ENCODE results near the gene TRA2A.
"Not testable (repeated sequence)": the region's sequence is repeated elsewhere in the genome, so short reads cannot be mapped to it uniquely, and the experiment has no call there.

TRA2A gene

DNA sequence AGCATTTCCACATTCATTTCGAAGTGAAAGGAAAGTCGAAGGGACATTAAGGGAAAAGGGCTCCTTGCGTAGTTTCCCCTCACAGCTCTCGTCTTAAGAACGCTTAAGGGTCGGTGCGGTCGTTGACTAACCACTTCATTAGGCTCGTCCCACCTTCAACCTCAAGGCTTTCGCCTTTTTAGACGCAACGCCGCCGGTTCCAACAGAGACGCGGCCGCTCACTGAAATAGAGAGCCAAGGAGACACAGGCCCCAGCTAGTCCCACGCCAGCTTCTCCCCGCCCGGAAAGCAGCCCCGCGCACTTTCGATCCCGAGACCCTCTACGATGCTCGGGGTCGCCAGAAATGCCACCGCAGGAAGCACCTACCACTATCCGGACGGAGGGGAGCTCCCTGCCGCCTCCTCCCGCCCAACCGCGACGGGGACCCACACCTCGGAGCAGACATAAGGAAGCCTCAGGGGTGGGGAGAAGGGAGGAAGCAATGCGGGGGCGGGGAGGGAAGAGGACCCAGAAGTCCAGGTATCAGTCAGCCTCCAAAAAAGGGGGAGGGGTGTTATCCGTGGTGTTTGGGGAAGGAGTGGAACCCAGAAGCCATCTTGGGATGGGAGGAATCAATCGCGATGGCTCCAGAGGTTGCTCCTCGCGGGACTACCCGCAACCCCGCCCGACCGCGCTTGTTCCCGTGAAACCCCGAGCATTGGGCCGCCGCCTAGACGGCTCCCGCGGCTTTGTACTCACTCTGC lies 559 bp downstream of the TRA2A start:
- Histone ChIP-seq H3K27ac (ENCODE audit: low read depth, low read length) (peak overlapping the region; percentile 99), H3K36me3 (ENCODE audit: control insufficient read depth, insufficient read depth, low read length) (no peaks in the 10 kb centered on the region), H3K9ac (ENCODE audit: low read length) (peak overlapping the region; percentile 100), H3K4me3 (ENCODE audit: low read length) (peak overlapping the region; percentile 99), H3K27me3 (ENCODE audit: control insufficient read depth, insufficient read depth, low read length) (no peaks in the 10 kb centered on the region), H3K4me1 (ENCODE audit: control insufficient read depth, insufficient read depth, low read length) (peaks cover 5% of the 10 kb centered on the region)

DNA sequence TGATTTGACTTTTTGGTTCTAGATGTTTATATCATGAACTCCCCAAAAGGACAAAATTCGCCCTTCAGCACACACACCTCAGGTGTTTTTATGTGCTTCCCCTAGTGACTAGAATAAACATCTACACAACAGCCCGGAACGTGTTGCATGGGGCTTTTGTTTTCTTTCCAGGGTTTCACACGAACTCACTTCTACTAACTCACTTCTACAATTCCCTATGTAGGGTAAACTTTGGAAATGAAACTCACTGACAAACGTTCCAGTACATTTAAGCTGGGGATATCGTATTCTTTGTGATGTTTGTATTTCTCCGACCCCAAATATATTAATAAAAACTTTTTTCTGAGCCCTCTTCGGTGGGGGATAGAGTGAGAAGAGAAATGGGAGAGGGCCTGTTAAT lies 1.4 kb downstream of the TRA2A start:
- Histone ChIP-seq H3K27ac (ENCODE audit: low read depth, low read length) (peak overlapping the region; percentile 99), H3K27me3 (ENCODE audit: control insufficient read depth, insufficient read depth, low read length) (no peaks in the 10 kb centered on the region), H3K9ac (ENCODE audit: low read length) (no peak overlapping the region), H3K4me1 (ENCODE audit: control insufficient read depth, insufficient read depth, low read length) (peaks cover 5% of the 10 kb centered on the region), H3K4me3 (ENCODE audit: low read length) (peak overlapping the region; percentile 99), H3K36me3 (ENCODE audit: control insufficient read depth, insufficient read depth, low read length) (no peaks in the 10 kb centered on the region)

DNA sequence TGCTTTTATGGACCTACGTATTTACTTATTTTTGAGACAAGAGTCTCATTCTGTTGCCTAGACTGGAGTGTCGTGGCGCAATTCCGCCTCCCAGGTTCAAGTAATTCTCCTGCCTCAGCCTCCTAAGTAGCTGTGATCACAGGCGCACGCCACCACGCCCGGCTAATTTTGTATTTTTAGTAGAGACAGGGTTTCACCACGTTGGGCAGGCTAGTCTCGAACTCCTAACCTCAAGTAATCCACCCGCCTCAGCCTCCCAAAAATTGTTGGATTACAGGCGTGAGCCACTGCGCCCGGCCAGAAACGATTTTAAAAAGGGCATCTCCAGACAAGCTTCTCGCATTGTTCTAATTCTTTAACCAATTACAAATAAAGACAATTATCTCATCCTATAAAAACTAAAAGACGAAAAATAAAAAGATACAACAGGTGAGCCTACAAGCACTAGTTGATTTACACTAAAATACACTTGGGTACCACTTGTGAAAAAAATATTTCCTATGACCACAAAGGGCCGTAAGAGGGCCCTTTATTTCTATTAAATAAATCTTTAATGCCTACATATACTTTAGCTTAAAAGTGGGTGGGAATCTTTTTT lies 2.4 kb downstream of the TRA2A start:
- Histone ChIP-seq H3K4me1 (ENCODE audit: control insufficient read depth, insufficient read depth, low read length) (peaks cover 7% of the 10 kb centered on the region), H3K9ac (ENCODE audit: low read length) (no peak overlapping the region), H3K4me3 (ENCODE audit: low read length) (peak overlapping the region; percentile 9), H3K36me3 (ENCODE audit: control insufficient read depth, insufficient read depth, low read length) (no peaks in the 10 kb centered on the region), H3K27ac (ENCODE audit: low read depth, low read length) (no peak overlapping the region), H3K27me3 (ENCODE audit: control insufficient read depth, insufficient read depth, low read length) (no peaks in the 10 kb centered on the region)

DNA sequence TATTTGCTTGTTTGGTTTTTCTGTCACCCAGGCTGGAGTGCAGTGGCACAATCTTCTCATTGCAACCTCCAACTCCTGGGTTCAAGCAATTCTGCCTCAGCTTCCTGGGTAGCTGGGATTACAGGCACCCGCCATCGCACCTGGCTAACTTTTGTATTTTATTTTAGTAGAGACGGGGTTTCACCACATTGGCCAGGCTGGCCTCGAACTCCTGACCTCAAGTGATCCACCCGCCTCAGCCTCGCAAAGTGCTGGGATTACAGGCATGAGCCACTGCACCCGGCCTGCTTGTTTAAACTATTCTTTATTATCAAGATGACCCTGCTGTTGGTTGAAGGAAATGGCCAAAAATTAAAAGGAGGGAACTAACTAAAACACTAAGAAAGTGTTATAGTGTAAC lies 6.2 kb downstream of the TRA2A start:
- H3K27ac ChIP-seq (ENCODE audit: low read depth, low read length); H3K27me3 ChIP-seq (ENCODE audit: control insufficient read depth, insufficient read depth, low read length); H3K9ac ChIP-seq (ENCODE audit: low read length); H3K4me1 ChIP-seq (ENCODE audit: control insufficient read depth, insufficient read depth, low read length); H3K36me3 ChIP-seq (ENCODE audit: control insufficient read depth, insufficient read depth, low read length); H3K4me3 ChIP-seq (ENCODE audit: low read length): not testable (repeated sequence)

DNA sequence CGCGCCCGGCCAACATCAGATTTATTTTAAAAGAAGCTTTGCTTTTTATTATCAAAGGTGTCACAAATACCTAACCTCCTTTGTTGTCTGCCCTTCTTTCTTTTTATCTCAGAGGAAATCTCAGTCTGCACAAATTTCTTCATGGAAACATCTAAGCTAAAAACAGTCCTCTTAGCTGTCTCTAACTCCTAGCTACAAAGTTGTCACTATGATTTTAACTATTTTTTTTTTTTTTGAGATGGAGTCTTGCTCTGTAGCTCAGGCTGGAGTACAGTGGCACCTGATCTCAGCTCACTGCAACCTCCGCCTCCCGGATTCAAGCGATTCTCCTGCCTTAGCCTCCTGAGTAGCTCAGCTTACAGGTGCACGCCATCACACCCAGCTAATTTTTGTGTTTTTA lies 7.3 kb downstream of the TRA2A start:
- H3K9ac ChIP-seq (ENCODE audit: low read length) = no peak overlapping the region
- peaks cover 4% of the 10 kb centered on the region for H3K4me1 ChIP-seq (ENCODE audit: control insufficient read depth, insufficient read depth, low read length)
- no peak overlapping the region for H3K4me3 ChIP-seq (ENCODE audit: low read length)
- no peak overlapping the region for H3K27ac ChIP-seq (ENCODE audit: low read depth, low read length)
- H3K27me3 ChIP-seq (ENCODE audit: control insufficient read depth, insufficient read depth, low read length) = no peaks in the 10 kb centered on the region
- H3K36me3 ChIP-seq (ENCODE audit: control insufficient read depth, insufficient read depth, low read length) = peaks cover 4% of the 10 kb centered on the region

DNA sequence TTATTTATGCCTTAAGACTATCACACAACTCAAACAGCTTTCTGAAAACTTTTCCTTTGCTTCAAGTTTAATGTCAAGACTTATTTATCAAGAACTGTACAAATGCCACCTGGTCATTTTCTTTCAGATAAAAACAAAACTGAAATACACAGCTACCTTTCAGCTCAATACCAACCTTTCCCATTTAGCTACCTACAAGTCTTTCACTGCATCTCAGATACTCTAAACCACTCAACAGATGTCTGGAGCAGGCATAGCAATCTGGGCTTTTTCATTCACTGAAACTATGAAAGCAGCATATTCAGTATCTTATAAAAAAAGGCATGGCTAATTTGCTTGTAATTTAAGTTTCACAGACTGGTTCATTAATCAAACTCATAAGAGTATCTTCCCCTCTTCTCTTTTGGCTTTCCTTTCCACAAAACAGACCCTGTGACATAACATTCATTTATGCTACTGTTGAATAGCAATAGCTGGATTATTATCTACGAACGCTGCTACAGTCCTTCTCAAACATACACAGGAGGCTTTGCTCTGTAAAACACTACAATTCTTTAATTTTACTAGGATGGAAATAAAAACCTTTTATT lies 8.2 kb downstream of the TRA2A start:
- Histone ChIP-seq H3K4me3 (ENCODE audit: low read length) (no peak overlapping the region), H3K36me3 (ENCODE audit: control insufficient read depth, insufficient read depth, low read length) (peaks cover 9% of the 10 kb centered on the region), H3K9ac (ENCODE audit: low read length) (no peak overlapping the region), H3K27ac (ENCODE audit: low read depth, low read length) (no peak overlapping the region), H3K27me3 (ENCODE audit: control insufficient read depth, insufficient read depth, low read length) (no peaks in the 10 kb centered on the region), H3K4me1 (ENCODE audit: control insufficient read depth, insufficient read depth, low read length) (peaks cover 2% of the 10 kb centered on the region)

DNA sequence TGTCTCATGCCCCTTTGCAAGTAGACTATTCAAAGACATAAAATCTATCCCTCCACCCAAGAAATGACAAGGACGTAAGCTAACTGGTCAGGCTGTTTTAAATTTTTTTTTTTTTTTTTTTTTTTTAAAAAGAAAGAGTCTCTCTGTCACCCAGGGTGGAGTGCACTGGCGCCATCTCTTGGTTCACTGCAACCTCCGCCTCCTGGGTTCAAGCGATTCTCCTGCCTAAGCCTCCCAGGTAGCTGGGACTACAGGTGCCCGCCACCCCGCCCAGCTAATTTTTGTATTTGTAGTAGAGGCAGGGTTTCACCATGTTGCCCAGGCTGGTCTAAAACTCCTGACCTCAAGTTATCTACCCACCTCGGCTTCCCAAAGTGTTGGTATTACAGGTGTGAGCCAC lies 11.2 kb downstream of the TRA2A start:
- H3K4me1 ChIP-seq (ENCODE audit: control insufficient read depth, insufficient read depth, low read length) = peaks cover 2% of the 10 kb centered on the region
- H3K36me3 ChIP-seq (ENCODE audit: control insufficient read depth, insufficient read depth, low read length) = peaks cover 21% of the 10 kb centered on the region
- H3K27me3 ChIP-seq (ENCODE audit: control insufficient read depth, insufficient read depth, low read length) = no peaks in the 10 kb centered on the region

DNA sequence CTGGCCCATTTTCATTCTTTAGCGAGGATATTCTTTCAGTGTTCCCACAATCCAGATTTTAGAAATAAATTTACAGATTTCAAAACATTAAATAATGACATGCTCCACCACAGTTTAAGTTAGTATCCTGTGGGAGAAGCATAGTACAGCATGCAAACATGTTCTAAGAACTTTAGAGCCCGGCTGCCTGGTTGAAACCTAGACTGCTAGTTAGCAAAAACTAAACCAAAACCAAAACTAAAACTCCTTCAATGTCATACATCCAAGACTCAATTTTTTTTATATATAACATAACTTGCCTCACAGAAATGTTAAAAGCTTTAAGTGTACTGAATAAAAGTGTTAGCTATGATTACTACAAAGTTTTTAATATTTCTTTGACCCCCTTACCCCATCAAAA lies 17.0 kb downstream of the TRA2A start:
- no peak overlapping the region for H3K9ac ChIP-seq (ENCODE audit: low read length)
- H3K4me1 ChIP-seq (ENCODE audit: control insufficient read depth, insufficient read depth, low read length) = no peaks in the 10 kb centered on the region
- H3K27me3 ChIP-seq (ENCODE audit: control insufficient read depth, insufficient read depth, low read length) = no peaks in the 10 kb centered on the region
- no peak overlapping the region for H3K4me3 ChIP-seq (ENCODE audit: low read length)
- H3K36me3 ChIP-seq (ENCODE audit: control insufficient read depth, insufficient read depth, low read length) = peaks cover 26% of the 10 kb centered on the region
- H3K27ac ChIP-seq (ENCODE audit: low read depth, low read length) = no peak overlapping the region

More for the DNA sequence above, 11.2 kb downstream of the TRA2A start:
- no peak overlapping the region for H3K9ac ChIP-seq (ENCODE audit: low read length)
- no peak overlapping the region for H3K4me3 ChIP-seq (ENCODE audit: low read length)
- H3K27ac ChIP-seq (ENCODE audit: low read depth, low read length) = no peak overlapping the region

DNA sequence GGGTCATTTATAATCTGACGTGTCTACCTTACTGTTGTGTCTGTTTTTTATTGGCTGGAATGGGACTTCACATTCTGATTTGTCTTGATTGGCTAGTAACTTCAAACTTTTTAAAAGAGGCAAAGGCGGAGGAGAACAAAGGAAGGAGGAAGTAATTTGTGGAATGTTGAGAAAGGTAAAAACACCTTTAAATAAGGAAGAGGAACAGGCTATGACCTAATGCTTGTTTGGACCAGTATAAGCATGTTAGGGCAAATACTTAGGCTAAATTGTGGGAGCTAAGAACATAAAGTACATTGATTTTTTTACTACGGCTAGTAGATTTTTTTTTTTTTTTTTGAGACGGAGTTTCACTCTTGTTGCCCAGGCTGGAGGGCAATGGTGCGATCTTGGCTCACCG lies 18.0 kb downstream of the TRA2A start:
- not testable (repeated sequence) for H3K9ac ChIP-seq (ENCODE audit: low read length); H3K4me1 ChIP-seq (ENCODE audit: control insufficient read depth, insufficient read depth, low read length); H3K4me3 ChIP-seq (ENCODE audit: low read length); H3K27ac ChIP-seq (ENCODE audit: low read depth, low read length); H3K27me3 ChIP-seq (ENCODE audit: control insufficient read depth, insufficient read depth, low read length)
- peaks cover 23% of the 10 kb centered on the region for H3K36me3 ChIP-seq (ENCODE audit: control insufficient read depth, insufficient read depth, low read length)

DNA sequence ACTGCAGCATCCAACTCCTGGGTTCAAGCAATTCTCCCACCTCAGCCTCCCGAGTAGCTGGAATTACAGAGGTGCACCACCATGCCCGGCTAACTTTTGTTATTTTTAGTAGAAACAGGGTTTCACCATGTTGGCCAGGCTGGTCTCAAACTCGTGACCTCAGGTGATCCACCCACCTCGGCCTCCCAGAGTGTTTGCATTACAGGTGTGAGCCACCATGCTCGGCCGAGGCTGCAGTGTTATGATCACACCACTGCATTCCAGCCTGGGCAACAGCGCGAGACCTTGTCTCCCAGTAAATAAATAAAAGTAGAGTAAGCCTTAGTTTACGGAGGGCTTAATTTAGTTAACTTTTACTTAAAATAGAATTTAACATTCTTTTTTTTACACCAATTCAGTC lies 37.8 kb downstream of the TRA2A start:
- no peak overlapping the region for H3K9ac ChIP-seq (ENCODE audit: low read length)
- no peaks in the 10 kb centered on the region for H3K36me3 ChIP-seq (ENCODE audit: control insufficient read depth, insufficient read depth, low read length)
- no peaks in the 10 kb centered on the region for H3K27me3 ChIP-seq (ENCODE audit: control insufficient read depth, insufficient read depth, low read length)
- H3K4me1 ChIP-seq (ENCODE audit: control insufficient read depth, insufficient read depth, low read length) = no peaks in the 10 kb centered on the region
- no peak overlapping the region for H3K27ac ChIP-seq (ENCODE audit: low read depth, low read length)
- no peak overlapping the region for H3K4me3 ChIP-seq (ENCODE audit: low read length)

DNA sequence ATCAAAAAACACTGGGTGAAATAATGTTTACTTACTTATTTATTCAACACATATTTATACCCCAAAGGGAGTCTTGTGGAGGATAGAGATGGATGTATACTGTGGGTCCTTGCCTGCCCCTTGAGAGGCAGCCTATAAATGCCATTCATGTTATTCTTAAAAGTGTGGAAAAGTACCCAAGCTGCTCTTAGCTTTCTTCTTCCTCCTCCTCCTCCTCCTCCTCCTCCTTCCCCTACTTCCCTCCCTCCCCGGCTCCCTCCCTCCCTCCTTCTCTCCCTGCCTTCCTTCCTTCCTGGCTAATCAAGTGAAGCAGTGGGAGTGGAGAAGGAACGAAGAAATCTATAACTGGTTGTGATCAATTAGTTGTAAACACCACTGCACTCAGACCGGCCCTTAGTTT lies 40.3 kb downstream of the TRA2A start:
- Histone ChIP-seq H3K27me3 (ENCODE audit: control insufficient read depth, insufficient read depth, low read length) (no peaks in the 10 kb centered on the region), H3K36me3 (ENCODE audit: control insufficient read depth, insufficient read depth, low read length) (no peaks in the 10 kb centered on the region), H3K4me3 (ENCODE audit: low read length) (no peak overlapping the region), H3K9ac (ENCODE audit: low read length) (no peak overlapping the region), H3K4me1 (ENCODE audit: control insufficient read depth, insufficient read depth, low read length) (no peaks in the 10 kb centered on the region), H3K27ac (ENCODE audit: low read depth, low read length) (no peak overlapping the region)

DNA sequence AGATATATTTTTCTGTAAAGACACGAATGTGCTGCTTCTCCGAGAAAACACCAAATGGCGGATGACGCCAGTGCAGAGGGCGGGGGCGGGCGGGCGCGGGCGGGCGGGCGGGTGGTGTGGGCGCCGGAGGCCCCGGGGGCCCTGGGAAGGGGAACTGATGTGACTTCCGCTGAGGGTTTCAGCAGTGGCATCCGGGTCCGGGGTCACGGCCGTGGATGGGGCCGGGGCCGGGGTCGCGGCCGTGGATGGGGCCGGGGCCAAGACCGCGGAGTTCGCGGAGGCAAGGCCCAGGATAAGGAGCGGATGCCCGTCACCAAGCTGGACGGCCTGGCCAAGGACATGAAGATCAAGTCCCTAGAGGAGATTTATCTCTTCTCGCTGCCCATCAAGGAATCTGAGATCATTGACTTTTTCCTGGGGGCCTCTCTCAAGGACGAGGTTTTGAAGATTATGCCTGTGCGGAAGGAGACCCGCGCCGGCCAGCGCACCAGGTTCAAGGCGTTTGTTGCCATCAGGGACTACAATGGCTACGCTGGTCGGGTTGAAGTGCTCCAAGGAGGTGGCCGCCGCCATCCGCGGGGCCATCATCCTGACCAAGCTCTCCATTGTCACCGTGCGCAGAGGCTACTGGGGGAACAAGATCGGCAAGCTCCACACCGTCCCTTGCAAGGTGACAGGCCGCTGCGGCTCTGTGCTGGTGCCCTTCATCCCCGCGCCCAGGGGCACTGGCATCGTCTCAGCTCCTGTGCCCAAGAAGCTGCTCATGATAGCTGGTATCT lies 41.2 kb downstream of the TRA2A start:
- no peaks in the 10 kb centered on the region for H3K36me3 ChIP-seq (ENCODE audit: control insufficient read depth, insufficient read depth, low read length)
- H3K4me1 ChIP-seq (ENCODE audit: control insufficient read depth, insufficient read depth, low read length) = no peaks in the 10 kb centered on the region
- peak overlapping the region; percentile 69 for H3K4me3 ChIP-seq (ENCODE audit: low read length)
- H3K27ac ChIP-seq (ENCODE audit: low read depth, low read length) = no peak overlapping the region
- no peaks in the 10 kb centered on the region for H3K27me3 ChIP-seq (ENCODE audit: control insufficient read depth, insufficient read depth, low read length)
- H3K9ac ChIP-seq (ENCODE audit: low read length) = no peak overlapping the region

All from rectal smooth muscle tissue (tissue), 1 donor.